ENCODE measurements around the gene NFKBIE. TPM values are rescaled to one million over a fixed set of nuclear protein-coding genes. Genes with fewer than 3 reads are reported as not detected.
A peak's percentile ranks its signal among the peaks of the same experiment; 100 is the strongest.

The NFKBIE gene
- total and polyA plus RNA-seq, 2 experiments from 2014 or later, result 14.6 to 25.9 TPM

DNA sequence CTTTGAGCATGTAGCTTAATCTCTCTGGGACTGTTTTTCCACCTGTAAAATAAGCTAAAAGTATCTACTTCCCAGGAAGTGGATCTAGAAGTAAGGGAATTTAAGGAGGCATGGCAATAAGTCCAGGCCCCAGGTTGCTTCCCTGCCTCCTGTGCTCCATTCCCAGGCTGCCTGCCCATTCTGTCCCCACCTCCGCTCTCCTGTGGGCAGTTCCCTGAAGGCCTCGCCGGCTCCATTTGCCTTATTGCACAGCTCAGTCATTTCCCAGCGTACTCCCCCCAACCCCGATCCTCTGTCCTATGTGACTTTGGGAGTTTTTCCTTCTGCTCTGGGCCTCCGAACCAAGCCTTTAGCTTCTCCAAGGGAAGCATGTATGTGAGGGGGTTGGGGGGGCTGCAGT lies 37.3 kb downstream of the NFKBIE start (continued):
- TF ChIP-seq, protein P1, sequence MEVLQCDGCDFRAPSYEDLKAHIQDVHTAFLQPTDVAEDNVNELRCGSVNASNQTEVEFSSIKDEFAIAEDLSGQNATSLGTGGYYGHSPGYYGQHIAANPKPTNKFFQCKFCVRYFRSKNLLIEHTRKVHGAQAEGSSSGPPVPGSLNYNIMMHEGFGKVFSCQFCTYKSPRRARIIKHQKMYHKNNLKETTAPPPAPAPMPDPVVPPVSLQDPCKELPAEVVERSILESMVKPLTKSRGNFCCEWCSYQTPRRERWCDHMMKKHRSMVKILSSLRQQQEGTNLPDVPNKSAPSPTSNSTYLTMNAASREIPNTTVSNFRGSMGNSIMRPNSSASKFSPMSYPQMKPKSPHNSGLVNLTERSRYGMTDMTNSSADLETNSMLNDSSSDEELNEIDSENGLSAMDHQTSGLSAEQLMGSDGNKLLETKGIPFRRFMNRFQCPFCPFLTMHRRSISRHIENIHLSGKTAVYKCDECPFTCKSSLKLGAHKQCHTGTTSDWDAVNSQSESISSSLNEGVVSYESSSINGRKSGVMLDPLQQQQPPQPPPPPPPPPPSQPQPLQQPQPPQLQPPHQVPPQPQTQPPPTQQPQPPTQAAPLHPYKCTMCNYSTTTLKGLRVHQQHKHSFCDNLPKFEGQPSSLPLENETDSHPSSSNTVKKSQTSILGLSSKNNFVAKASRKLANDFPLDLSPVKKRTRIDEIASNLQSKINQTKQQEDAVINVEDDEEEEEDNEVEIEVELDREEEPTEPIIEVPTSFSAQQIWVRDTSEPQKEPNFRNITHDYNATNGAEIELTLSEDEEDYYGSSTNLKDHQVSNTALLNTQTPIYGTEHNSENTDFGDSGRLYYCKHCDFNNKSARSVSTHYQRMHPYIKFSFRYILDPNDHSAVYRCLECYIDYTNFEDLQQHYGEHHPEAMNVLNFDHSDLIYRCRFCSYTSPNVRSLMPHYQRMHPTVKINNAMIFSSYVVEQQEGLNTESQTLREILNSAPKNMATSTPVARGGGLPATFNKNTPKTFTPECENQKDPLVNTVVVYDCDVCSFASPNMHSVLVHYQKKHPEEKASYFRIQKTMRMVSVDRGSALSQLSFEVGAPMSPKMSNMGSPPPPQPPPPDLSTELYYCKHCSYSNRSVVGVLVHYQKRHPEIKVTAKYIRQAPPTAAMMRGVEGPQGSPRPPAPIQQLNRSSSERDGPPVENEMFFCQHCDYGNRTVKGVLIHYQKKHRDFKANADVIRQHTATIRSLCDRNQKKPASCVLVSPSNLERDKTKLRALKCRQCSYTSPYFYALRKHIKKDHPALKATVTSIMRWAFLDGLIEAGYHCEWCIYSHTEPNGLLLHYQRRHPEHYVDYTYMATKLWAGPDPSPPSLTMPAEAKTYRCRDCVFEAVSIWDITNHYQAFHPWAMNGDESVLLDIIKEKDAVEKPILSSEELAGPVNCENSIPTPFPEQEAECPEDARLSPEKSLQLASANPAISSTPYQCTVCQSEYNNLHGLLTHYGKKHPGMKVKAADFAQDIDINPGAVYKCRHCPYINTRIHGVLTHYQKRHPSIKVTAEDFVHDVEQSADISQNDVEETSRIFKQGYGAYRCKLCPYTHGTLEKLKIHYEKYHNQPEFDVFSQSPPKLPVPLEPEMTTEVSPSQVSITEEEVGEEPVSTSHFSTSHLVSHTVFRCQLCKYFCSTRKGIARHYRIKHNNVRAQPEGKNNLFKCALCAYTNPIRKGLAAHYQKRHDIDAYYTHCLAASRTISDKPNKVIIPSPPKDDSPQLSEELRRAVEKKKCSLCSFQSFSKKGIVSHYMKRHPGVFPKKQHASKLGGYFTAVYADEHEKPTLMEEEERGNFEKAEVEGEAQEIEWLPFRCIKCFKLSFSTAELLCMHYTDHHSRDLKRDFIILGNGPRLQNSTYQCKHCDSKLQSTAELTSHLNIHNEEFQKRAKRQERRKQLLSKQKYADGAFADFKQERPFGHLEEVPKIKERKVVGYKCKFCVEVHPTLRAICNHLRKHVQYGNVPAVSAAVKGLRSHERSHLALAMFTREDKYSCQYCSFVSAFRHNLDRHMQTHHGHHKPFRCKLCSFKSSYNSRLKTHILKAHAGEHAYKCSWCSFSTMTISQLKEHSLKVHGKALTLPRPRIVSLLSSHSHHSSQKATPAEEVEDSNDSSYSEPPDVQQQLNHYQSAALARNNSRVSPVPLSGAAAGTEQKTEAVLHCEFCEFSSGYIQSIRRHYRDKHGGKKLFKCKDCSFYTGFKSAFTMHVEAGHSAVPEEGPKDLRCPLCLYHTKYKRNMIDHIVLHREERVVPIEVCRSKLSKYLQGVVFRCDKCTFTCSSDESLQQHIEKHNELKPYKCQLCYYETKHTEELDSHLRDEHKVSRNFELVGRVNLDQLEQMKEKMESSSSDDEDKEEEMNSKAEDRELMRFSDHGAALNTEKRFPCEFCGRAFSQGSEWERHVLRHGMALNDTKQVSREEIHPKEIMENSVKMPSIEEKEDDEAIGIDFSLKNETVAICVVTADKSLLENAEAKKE (CRISPR knock-in tag; IDR thresholded peaks at IDR 0.05), result no peak

DNA sequence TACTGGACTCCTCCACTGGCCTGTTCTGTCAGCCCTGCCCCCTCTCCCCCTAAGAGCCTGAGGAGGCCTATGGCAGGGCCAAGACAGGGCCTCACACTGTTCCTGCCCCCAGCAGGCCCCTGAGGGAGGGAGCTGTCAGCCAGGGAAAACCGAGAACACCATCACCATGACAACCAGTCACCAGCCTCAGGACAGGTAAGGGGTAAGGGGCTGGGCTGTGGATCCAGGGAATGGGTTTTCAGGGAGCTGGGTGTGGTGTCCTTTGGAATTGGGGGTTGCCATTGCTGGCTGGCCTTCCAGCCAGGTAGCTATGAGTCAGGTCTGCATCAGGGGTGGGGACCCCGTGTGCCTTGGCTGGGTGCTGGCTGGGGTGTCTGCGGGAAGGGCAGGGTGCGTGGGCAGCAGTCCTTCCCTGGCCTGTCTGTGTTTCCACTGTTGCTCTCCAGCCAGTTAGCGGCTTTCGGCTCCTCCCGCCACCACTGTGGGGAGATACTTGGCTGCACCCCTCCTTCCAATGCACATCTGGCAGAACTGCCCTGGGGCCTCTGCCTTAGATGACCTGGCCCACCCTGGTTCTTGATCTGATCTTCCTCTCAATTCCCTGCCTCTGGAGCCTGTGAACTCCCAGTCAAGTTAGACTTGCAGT lies 38.1 kb downstream of the NFKBIE start:
- Mint-ChIP-seq H3K27me3 (ENCODE audit: insufficient read depth, low read depth, poor library complexity) (peaks cover 35% of the 10 kb centered on the region), H3K4me1 (peaks cover 54% of the 10 kb centered on the region), H3K9me3 (no peaks in the 10 kb centered on the region; the same call in 2 of the 3 replicates), H3K4me3 (peak overlapping the region; percentile 21; the same call in 1 of the 3 replicates), H3K27ac (no peak overlapping the region), H3K36me3 (ENCODE audit: low read depth) (peaks cover 57% of the 10 kb centered on the region)
- H2AFZ ChIP-seq, result no peak overlapping the region
- H3K4me3 ChIP-seq, result no peak overlapping the region
- peak; percentile 58 for DNase-seq (ENCODE audit: low spot score)
- H3K27me3 ChIP-seq (ENCODE audit: insufficient read depth), result no peaks in the 10 kb centered on the region
- no peak overlapping the region for H3K4me2 ChIP-seq
- ATAC-seq, result peak; percentile 8
- H3K9me2 ChIP-seq (ENCODE audit: insufficient read depth), result no peaks in the 10 kb centered on the region
- 0 out of 2 replicates have a peak overlapping the region, but pooled peaks have one; percentile 55 for H3K27ac ChIP-seq (ENCODE audit: low read depth)
- peaks cover 38% of the 10 kb centered on the region for H4K20me1 ChIP-seq (replicated peaks; ENCODE audit: insufficient read depth)
- H3F3A ChIP-seq (replicated peaks; ENCODE audit: low read depth), result peaks cover 19% of the 10 kb centered on the region
- H3K36me3 ChIP-seq (ENCODE audit: insufficient read depth), result peaks cover under 1% of the 10 kb centered on the region; the same call in 1 of the 2 replicates
- peaks cover 36% of the 10 kb centered on the region for H3K4me1 ChIP-seq (ENCODE audit: insufficient read depth)
- H3K79me2 ChIP-seq (replicated peaks; ENCODE audit: insufficient read depth), result peaks cover 42% of the 10 kb centered on the region
- TF ChIP-seq, protein P2, sequence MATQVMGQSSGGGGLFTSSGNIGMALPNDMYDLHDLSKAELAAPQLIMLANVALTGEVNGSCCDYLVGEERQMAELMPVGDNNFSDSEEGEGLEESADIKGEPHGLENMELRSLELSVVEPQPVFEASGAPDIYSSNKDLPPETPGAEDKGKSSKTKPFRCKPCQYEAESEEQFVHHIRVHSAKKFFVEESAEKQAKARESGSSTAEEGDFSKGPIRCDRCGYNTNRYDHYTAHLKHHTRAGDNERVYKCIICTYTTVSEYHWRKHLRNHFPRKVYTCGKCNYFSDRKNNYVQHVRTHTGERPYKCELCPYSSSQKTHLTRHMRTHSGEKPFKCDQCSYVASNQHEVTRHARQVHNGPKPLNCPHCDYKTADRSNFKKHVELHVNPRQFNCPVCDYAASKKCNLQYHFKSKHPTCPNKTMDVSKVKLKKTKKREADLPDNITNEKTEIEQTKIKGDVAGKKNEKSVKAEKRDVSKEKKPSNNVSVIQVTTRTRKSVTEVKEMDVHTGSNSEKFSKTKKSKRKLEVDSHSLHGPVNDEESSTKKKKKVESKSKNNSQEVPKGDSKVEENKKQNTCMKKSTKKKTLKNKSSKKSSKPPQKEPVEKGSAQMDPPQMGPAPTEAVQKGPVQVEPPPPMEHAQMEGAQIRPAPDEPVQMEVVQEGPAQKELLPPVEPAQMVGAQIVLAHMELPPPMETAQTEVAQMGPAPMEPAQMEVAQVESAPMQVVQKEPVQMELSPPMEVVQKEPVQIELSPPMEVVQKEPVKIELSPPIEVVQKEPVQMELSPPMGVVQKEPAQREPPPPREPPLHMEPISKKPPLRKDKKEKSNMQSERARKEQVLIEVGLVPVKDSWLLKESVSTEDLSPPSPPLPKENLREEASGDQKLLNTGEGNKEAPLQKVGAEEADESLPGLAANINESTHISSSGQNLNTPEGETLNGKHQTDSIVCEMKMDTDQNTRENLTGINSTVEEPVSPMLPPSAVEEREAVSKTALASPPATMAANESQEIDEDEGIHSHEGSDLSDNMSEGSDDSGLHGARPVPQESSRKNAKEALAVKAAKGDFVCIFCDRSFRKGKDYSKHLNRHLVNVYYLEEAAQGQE (IDR thresholded peaks at IDR 0.05; ENCODE audit: unreplicated experiment), result no peak
- TF ChIP-seq JUNB (IDR thresholded peaks at IDR 0.05; ENCODE audit: unreplicated experiment) (no peak), ZNF114 (CRISPR knock-in tag; IDR thresholded peaks at IDR 0.05) (no peak), EZH2phosphoT487 (IDR thresholded peaks at IDR 0.05; ENCODE audit: unreplicated experiment) (no peak)
- TF ChIP-seq, protein P3, sequence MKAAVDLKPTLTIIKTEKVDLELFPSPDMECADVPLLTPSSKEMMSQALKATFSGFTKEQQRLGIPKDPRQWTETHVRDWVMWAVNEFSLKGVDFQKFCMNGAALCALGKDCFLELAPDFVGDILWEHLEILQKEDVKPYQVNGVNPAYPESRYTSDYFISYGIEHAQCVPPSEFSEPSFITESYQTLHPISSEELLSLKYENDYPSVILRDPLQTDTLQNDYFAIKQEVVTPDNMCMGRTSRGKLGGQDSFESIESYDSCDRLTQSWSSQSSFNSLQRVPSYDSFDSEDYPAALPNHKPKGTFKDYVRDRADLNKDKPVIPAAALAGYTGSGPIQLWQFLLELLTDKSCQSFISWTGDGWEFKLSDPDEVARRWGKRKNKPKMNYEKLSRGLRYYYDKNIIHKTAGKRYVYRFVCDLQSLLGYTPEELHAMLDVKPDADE (IDR thresholded peaks at IDR 0.05), result no peak

Data from GM23338 (cell line).